ENCODE data around the gene RBP5.

DNA sequence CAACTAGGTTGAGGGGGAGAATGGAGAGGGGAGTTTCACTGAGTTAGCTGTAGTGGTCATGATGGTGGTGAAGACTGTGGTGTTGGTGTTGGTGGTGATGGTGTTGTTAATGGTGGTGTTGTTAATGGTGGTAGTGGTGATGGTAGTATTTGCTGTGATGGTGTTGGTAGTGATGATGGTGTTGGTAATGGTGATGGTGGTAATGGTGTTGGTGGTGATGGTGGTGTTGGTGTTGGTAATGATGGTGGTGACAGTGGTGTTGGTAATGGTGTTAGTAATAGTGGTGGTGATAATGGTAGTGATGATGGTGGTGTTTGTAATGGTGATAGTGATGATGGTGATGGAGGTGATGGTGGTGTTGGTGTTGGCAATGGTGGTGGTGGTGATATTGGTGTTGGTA is 45.6 kb downstream of the RBP5 start:
- TF ChIP-seq POLR2A (IDR thresholded peaks at IDR 0.05; ENCODE audit: low read depth, low read length) (no peak), POLR2AphosphoS5 (IDR thresholded peaks at IDR 0.05; ENCODE audit: low read depth, low read length) (no peak), POU2F2 (IDR thresholded peaks at IDR 0.05; ENCODE audit: low read depth, low read length) (no peak), TAF1 (IDR thresholded peaks at IDR 0.05; ENCODE audit: low read depth, low read length) (no peak), SPI1 (IDR thresholded peaks at IDR 0.05; ENCODE audit: low read depth, low read length) (no peak), PAX5 (IDR thresholded peaks at IDR 0.05; ENCODE audit: insufficient read depth, low read length, severe bottlenecking) (no peak)
